Skeletal muscle satellite cell (primary cell): ENCODE data around the gene POU2F3.

Experiments used
- H3K27me3 ChIP-seq: 2 replicates; pipeline ENCODE4 v1.7.0; 2013; ENCODE audit warnings: low read length; ENCODE audit not compliant: control insufficient read depth, insufficient read depth
- H3K36me3 ChIP-seq: 2 replicates; pipeline ENCODE4 v1.7.0; 2013; ENCODE audit warnings: mild to moderate bottlenecking, control low read depth, low read length; ENCODE audit not compliant: insufficient read depth
- H3K4me1 ChIP-seq: 2 replicates; pipeline ENCODE4 v1.7.0; 2013; ENCODE audit warnings: low read length; ENCODE audit not compliant: control insufficient read depth, insufficient read depth
- H3K4me2 ChIP-seq: 2 replicates; pipeline ENCODE4 v1.7.0; 2013; ENCODE audit warnings: mild to moderate bottlenecking, low read length
- H3K4me3 ChIP-seq: 2 replicates; pipeline ENCODE4 v1.7.0; 2013; ENCODE audit warnings: low read length
- H3K9ac ChIP-seq: 2 replicates; pipeline ENCODE4 v1.7.0; 2013; ENCODE audit warnings: mild to moderate bottlenecking, low read depth, low read length, moderate library complexity
- H3K9me3 ChIP-seq: replicated peaks from 2 replicates; pipeline ENCODE4 v1.7.0; 2013; ENCODE audit warnings: mild to moderate bottlenecking, control low read depth, low read length

Gene POU2F3

GRCh38 chr11:120258661-120259060, 18.7 kb downstream of the POU2F3 start:
- H3K27me3 ChIP-seq, result peaks cover 84% of the 10 kb centered on the region
- no peaks in the 10 kb centered on the region for H3K9me3 ChIP-seq
- no peak overlapping the region for H3K4me2 ChIP-seq
- H3K36me3 ChIP-seq, result no peaks in the 10 kb centered on the region
- no peak overlapping the region for H3K4me3 ChIP-seq
- no peak overlapping the region for H3K9ac ChIP-seq
- no peaks in the 10 kb centered on the region for H3K4me1 ChIP-seq

GRCh38 chr11:120259241-120259640, 19.3 kb downstream of the POU2F3 start:
- H3K36me3 ChIP-seq, result no peaks in the 10 kb centered on the region
- peaks cover 78% of the 10 kb centered on the region for H3K27me3 ChIP-seq
- H3K9ac ChIP-seq, result no peak overlapping the region
- no peak overlapping the region for H3K4me3 ChIP-seq
- no peaks in the 10 kb centered on the region for H3K4me1 ChIP-seq
- no peaks in the 10 kb centered on the region for H3K9me3 ChIP-seq
- H3K4me2 ChIP-seq, result no peak overlapping the region

- H3K27me3 ChIP-seq, result peaks cover 78% of the 10 kb centered on the region
These were observed 20.1 kb downstream of the POU2F3 start for GRCh38 chr11:120259988-120260565.

GRCh38 chr11:120260616-120261015, 20.7 kb downstream of the POU2F3 start:
- H3K27me3 ChIP-seq, result peaks cover 78% of the 10 kb centered on the region
- H3K4me3 ChIP-seq, result no peak overlapping the region
- H3K36me3 ChIP-seq, result no peaks in the 10 kb centered on the region

More at GRCh38 chr11:120259988-120260565, 20.1 kb downstream of the POU2F3 start:
- H3K9ac ChIP-seq, result no peak overlapping the region
- no peak overlapping the region for H3K4me2 ChIP-seq
- no peak overlapping the region for H3K4me3 ChIP-seq
- H3K36me3 ChIP-seq, result no peaks in the 10 kb centered on the region
- no peaks in the 10 kb centered on the region for H3K4me1 ChIP-seq
- no peaks in the 10 kb centered on the region for H3K9me3 ChIP-seq

GRCh38 chr11:120261321-120261720, 21.4 kb downstream of the POU2F3 start:
- H3K27me3 ChIP-seq, result peaks cover 77% of the 10 kb centered on the region
- H3K4me1 ChIP-seq, result no peaks in the 10 kb centered on the region

More at GRCh38 chr11:120260616-120261015, 20.7 kb downstream of the POU2F3 start:
- H3K9me3 ChIP-seq, result no peaks in the 10 kb centered on the region
- H3K4me1 ChIP-seq, result no peaks in the 10 kb centered on the region
- H3K9ac ChIP-seq, result no peak overlapping the region
- no peak overlapping the region for H3K4me2 ChIP-seq

GRCh38 chr11:120261931-120262330, 22.0 kb downstream of the POU2F3 start:
- Histone ChIP-seq H3K9ac (no peak overlapping the region), H3K4me3 (no peak overlapping the region), H3K9me3 (no peaks in the 10 kb centered on the region), H3K36me3 (no peaks in the 10 kb centered on the region), H3K27me3 (peaks cover 75% of the 10 kb centered on the region), H3K4me2 (no peak overlapping the region), H3K4me1 (no peaks in the 10 kb centered on the region)

More at GRCh38 chr11:120261321-120261720, 21.4 kb downstream of the POU2F3 start:
- H3K9ac ChIP-seq, result no peak overlapping the region
- no peak overlapping the region for H3K4me3 ChIP-seq
- no peak overlapping the region for H3K4me2 ChIP-seq
- no peaks in the 10 kb centered on the region for H3K36me3 ChIP-seq
- H3K9me3 ChIP-seq, result no peaks in the 10 kb centered on the region

GRCh38 chr11:120267319-120267718, 27.4 kb downstream of the POU2F3 start:
- Histone ChIP-seq H3K4me2 (no peak overlapping the region), H3K4me3 (no peak overlapping the region), H3K9me3 (no peaks in the 10 kb centered on the region), H3K4me1 (no peaks in the 10 kb centered on the region), H3K27me3 (peaks cover 47% of the 10 kb centered on the region), H3K9ac (no peak overlapping the region), H3K36me3 (no peaks in the 10 kb centered on the region)

- Histone ChIP-seq H3K36me3 (no peaks in the 10 kb centered on the region), H3K9ac (no peak overlapping the region), H3K4me3 (no peak overlapping the region), H3K4me2 (no peak overlapping the region), H3K9me3 (no peaks in the 10 kb centered on the region), H3K27me3 (peaks cover 48% of the 10 kb centered on the region), H3K4me1 (no peaks in the 10 kb centered on the region)
These were observed 28.7 kb downstream of the POU2F3 start for GRCh38 chr11:120268686-120269085.

GRCh38 chr11:120270386-120270785, 30.4 kb downstream of the POU2F3 start:
- Histone ChIP-seq H3K9me3 (no peaks in the 10 kb centered on the region), H3K27me3 (peaks cover 46% of the 10 kb centered on the region), H3K9ac (no peak overlapping the region)

GRCh38 chr11:120271672-120272071, 31.7 kb downstream of the POU2F3 start:
- Histone ChIP-seq H3K36me3 (no peaks in the 10 kb centered on the region), H3K4me3 (no peak overlapping the region), H3K27me3 (peaks cover 38% of the 10 kb centered on the region), H3K9me3 (no peaks in the 10 kb centered on the region), H3K4me1 (no peaks in the 10 kb centered on the region), H3K9ac (no peak overlapping the region), H3K4me2 (no peak overlapping the region)

More at GRCh38 chr11:120270386-120270785, 30.4 kb downstream of the POU2F3 start:
- H3K4me2 ChIP-seq, result no peak overlapping the region
- no peak overlapping the region for H3K4me3 ChIP-seq
- no peaks in the 10 kb centered on the region for H3K36me3 ChIP-seq
- H3K4me1 ChIP-seq, result no peaks in the 10 kb centered on the region

- H3K4me2 ChIP-seq, result no peak overlapping the region
- H3K27me3 ChIP-seq, result peaks cover 37% of the 10 kb centered on the region
- no peak overlapping the region for H3K9ac ChIP-seq
- no peaks in the 10 kb centered on the region for H3K9me3 ChIP-seq
- no peaks in the 10 kb centered on the region for H3K4me1 ChIP-seq
- H3K36me3 ChIP-seq, result no peaks in the 10 kb centered on the region
- H3K4me3 ChIP-seq, result no peak overlapping the region
These were observed 32.4 kb downstream of the POU2F3 start for GRCh38 chr11:120272303-120272702.

- Histone ChIP-seq H3K36me3 (no peaks in the 10 kb centered on the region), H3K9me3 (no peaks in the 10 kb centered on the region), H3K4me1 (no peaks in the 10 kb centered on the region), H3K27me3 (peaks cover 35% of the 10 kb centered on the region), H3K4me3 (no peak overlapping the region), H3K4me2 (no peak overlapping the region), H3K9ac (no peak overlapping the region)
These were observed 33.5 kb downstream of the POU2F3 start for GRCh38 chr11:120273432-120273831.
